Thymus (tissue), 11 donors: ENCODE measurements around the gene SNX32. TPM values are rescaled to one million over a fixed set of nuclear protein-coding genes. Genes with fewer than 3 reads are reported as not detected.
A peak's percentile ranks its signal among the peaks of the same experiment; 100 is the strongest.

ENCODE experiments used
- DNase-seq, 9 donors: peaks; one replicate each; pipeline ENCODE4 v3.0.0-alpha.2; 2013; ENCODE audit warnings: low spot score in 9 of 9, low read depth in 6 of 9, missing footprints in 1 of 9
- H3K27ac ChIP-seq, 2 donors: one replicate each; pipeline ENCODE4 v1.5.1; 2013; ENCODE audit warnings: control low read depth in 1 of 2, low read depth in 1 of 2, low read length in 1 of 2, mild to moderate bottlenecking in 1 of 2, moderate library complexity in 1 of 2
- H3K27me3 ChIP-seq, 2 donors: one replicate each; pipeline ENCODE4 v1.5.1; 2013; ENCODE audit warnings: low read length in 1 of 2; ENCODE audit not compliant: control insufficient read depth in 2 of 2, insufficient read depth in 1 of 2
- H3K36me3 ChIP-seq, 2 donors: one replicate each; pipeline ENCODE4 v1.5.1; 2013; ENCODE audit warnings: low read length in 1 of 2, mild to moderate bottlenecking in 1 of 2, moderate library complexity in 1 of 2; ENCODE audit not compliant: control insufficient read depth in 2 of 2, insufficient read depth in 2 of 2
- H3K4me1 ChIP-seq, 2 donors: one replicate each; pipeline ENCODE4 v1.5.1; 2013; ENCODE audit warnings: low read length in 2 of 2; ENCODE audit not compliant: control insufficient read depth in 2 of 2, insufficient read depth in 2 of 2
- H3K4me3 ChIP-seq, 2 donors: one replicate each; pipeline ENCODE4 v1.5.1; 2013; ENCODE audit warnings: low read length in 2 of 2, control low read depth in 1 of 2, mild to moderate bottlenecking in 1 of 2
- H3K9me3 ChIP-seq, 2 donors: one replicate each; pipeline ENCODE4 v1.5.1; 2013; ENCODE audit warnings: low read length in 1 of 2, mild to moderate bottlenecking in 1 of 2; ENCODE audit not compliant: control insufficient read depth in 2 of 2, insufficient read depth in 1 of 2
- WGBS: extraction: QIAGEN DNeasy Blood & Tissue Kit; methylation state at CpG from one replicate; pipeline ENCODE4 v1.1.7; 2013; 5-methylcytosine and 5-hydroxymethylcytosine counted together
- polyA plus RNA-seq: library from polyadenylated mRNA; stranded (reverse); fragments of 200-250 nt; gene quantifications from one replicate; pipeline ENCODE4 v1.2.3, GENCODE V29; 2013
- total RNA-seq: library from RNA; stranded (reverse); fragments of 120-200 nt; gene quantifications from one replicate; pipeline ENCODE4 v1.2.4, GENCODE V29; 2013
- donor health status: healthy.

Gene SNX32
- total and polyA plus RNA-seq, 2 donors: 0.38 to 1.1 TPM

GRCh38 chr11:65857500-65857852, 23.7 kb downstream of the SNX32 start:
- Histone ChIP-seq H3K9me3 (peaks cover 0 to 17% of the 10 kb centered on the region in 2 donors), H3K27ac (peak overlapping the region; percentile 93 to 99), H3K36me3 (peaks cover 50 to 54% of the 10 kb centered on the region in 2 donors), H3K27me3 (no peaks in the 10 kb centered on the region), H3K4me3 (peak overlapping the region; percentile 75 to 93), H3K4me1 (peaks cover 22 to 45% of the 10 kb centered on the region in 2 donors)
- peak in 6 of 9 donors; percentile 55 to 83 (median 64) for DNase-seq
- WGBS: 1% methylated on average over 49 of the region's 49 CpGs

DNA sequence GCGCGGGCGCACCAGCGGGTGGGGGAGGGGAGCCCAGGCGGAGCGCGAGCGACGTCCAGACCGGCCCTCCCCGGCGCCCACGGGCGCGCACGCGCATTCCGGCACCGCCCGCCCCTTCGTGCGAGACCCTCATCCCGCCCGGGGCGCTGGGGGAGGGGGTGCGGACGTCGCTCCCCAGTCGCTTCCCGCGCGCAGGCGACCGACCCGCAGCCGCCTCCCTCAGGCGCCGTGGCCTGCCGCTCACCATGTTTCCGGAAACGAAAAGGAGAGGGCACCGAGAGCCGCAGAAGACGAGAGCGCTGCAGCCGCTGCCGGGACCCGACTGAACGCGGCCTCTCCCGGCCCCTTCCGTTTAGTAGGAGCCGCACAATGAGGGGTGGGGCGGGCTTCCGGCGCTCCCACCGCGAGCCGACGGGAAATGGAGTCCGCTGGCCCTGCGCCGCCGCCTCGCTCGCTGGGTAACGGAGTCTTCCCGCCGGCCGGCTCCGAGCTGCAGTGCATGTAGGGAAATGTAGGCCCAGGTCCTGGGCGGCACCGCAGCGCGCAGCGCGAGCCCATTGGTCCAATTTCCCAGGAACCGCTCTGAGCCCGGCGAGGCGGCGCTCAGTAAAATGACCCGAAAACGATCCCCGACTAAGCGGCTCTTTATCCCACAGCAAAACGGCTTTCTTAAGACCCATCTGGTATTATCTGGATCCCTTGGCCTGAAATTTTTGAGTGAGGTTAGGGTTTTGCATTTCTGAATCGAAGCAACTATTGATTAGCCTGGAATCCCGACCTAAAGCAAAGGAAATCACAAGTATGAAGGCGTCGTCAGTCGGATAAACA, 24.3 kb downstream of the SNX32 start, which contains the start of gene CFL1:
TSS of gene CFL1 (minus strand) at position 328 of the 828 bp plus-strand sequence. CDS start at position 247, 81 bp downstream.
- peak within 1 kb of the TSS; percentile 75 to 93 for H3K4me3 ChIP-seq
- peaks cover 22 to 45% of the 10 kb centered on the region in 2 donors for H3K4me1 ChIP-seq
- no peaks in the 10 kb centered on the region for H3K27me3 ChIP-seq
- under 1% methylated on average over 92 of the region's 92 CpGs for WGBS
- peaks cover 0 to 11% of the 10 kb centered on the region in 2 donors for H3K9me3 ChIP-seq
- H3K36me3 ChIP-seq: peaks cover 50 to 54% of the 10 kb centered on the region in 2 donors
- peak within 1 kb of the TSS; percentile 97 to 99 for H3K27ac ChIP-seq
- DNase-seq: peak; percentile 87 to 98 (median 96)

DNA sequence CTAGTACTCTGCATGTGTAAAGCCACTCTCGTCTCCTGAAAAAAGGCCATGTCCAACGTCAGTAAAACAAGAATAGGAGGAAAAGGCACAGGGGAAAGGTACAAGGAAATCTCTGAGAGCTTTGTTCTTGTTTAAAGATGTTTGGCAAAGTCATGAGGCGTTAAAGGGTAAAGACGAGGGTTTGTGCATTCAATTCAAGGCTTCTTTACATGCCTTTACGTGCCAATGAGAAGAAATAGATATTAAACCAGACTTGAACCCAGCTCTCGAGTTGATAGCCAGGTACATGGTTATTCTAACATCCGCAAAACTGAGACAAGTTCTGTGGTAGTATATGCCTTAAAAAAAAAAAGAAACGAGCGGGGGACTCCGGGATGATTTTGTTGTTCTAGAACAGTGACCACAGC, 24.9 kb downstream of the SNX32 start:
- H3K4me1 ChIP-seq: peaks cover 22 to 45% of the 10 kb centered on the region in 2 donors
- H3K27me3 ChIP-seq: no peaks in the 10 kb centered on the region
- peak overlapping the region; percentile 97 to 99 for H3K27ac ChIP-seq
- H3K9me3 ChIP-seq: peaks cover 0 to 8% of the 10 kb centered on the region in 2 donors
- peak in 1 of 9 donors; percentile 29 for DNase-seq
- H3K4me3 ChIP-seq: peak overlapping the region; percentile 75 to 93
- H3K36me3 ChIP-seq: peaks cover 50 to 54% of the 10 kb centered on the region in 2 donors
- WGBS: under 1% methylated on average over 10 of the region's 10 CpGs

- peak; percentile 95 to 100 (median 98) for DNase-seq
- Histone ChIP-seq H3K9me3 (peaks cover 0 to 8% of the 10 kb centered on the region in 2 donors), H3K27ac (peak overlapping the region; percentile 97 to 99), H3K4me3 (peak overlapping the region; percentile 75 to 93), H3K27me3 (no peaks in the 10 kb centered on the region), H3K36me3 (peaks cover 50 to 54% of the 10 kb centered on the region in 2 donors), H3K4me1 (peaks cover 22 to 45% of the 10 kb centered on the region in 2 donors)
- under 1% methylated on average over 46 of the region's 46 CpGs for WGBS
Observed at GRCh38 chr11:65859095-65859811, 25.5 kb downstream of the SNX32 start.

- no peak for DNase-seq
- Histone ChIP-seq H3K27ac (peak overlapping the region; percentile 97 to 99), H3K36me3 (peaks cover 50 to 54% of the 10 kb centered on the region in 2 donors), H3K9me3 (peaks cover 0 to 8% of the 10 kb centered on the region in 2 donors), H3K4me3 (peak overlapping the region; percentile 75 to 93), H3K27me3 (no peaks in the 10 kb centered on the region), H3K4me1 (peaks cover 22 to 45% of the 10 kb centered on the region in 2 donors)
- under 1% methylated on average over 16 of the region's 16 CpGs for WGBS
Observed at GRCh38 chr11:65859812-65860277, 26.1 kb downstream of the SNX32 start.

DNA sequence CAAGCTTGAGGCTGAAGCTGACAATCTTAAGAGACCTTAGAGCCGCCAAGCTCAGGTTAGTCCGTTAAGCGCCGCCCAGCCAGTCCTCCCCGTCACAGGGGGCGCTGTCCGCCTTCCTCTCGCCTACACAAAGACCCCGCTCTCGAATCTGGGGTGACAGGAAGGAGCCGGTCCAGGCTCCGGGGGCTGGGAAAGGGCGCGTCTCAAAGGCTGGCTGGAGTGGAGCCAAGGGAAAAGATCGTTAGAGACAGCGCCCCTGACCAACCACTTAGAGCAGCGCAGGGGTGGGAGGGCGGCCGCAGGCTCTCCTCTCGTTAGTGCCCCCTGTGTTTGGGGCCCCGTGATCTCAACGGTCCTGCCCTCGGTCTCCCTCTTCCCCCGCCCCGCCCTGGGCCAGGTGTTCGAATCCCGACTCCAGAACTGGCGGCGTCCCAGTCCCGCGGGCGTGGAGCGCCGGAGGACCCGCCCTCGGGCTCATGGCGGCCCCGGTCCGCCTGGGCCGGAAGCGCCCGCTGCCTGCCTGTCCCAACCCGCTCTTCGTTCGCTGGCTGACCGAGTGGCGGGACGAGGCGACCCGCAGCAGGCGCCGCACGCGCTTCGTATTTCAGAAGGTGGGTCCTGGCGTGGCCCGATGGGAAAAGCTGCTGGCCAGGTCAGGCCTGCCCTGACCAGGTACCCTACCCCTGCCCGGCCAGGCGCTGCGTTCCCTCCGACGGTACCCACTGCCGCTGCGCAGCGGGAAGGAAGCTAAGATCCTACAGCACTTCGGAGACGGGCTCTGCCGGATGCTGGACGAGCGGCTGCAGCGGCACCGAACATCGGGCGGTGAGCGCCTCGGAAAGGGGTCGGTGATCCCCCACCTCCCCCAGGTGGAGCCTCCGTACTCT, 26.8 kb downstream of the SNX32 start, which contains the start of gene MUS81:
TSS of gene MUS81 (plus strand) at position 156 of the 887 bp plus-strand sequence. CDS start at position 477, 321 bp downstream.
- peaks cover 50 to 54% of the 10 kb centered on the region in 2 donors for H3K36me3 ChIP-seq
- peaks cover 18 to 43% of the 10 kb centered on the region in 2 donors for H3K4me1 ChIP-seq
- under 1% methylated on average over 78 of the region's 78 CpGs for WGBS
- peak; percentile 92 to 99 (median 96) for DNase-seq
- peaks cover 0 to 8% of the 10 kb centered on the region in 2 donors for H3K9me3 ChIP-seq
- peak within 1 kb of the TSS; percentile 97 to 99 for H3K27ac ChIP-seq
- H3K27me3 ChIP-seq: no peaks in the 10 kb centered on the region
- peak within 1 kb of the TSS; percentile 75 to 93 for H3K4me3 ChIP-seq

GRCh38 chr11:65861165-65861505, 27.4 kb downstream of the SNX32 start:
- H3K9me3 ChIP-seq: peaks cover 0 to 8% of the 10 kb centered on the region in 2 donors
- H3K27ac ChIP-seq: peak overlapping the region; percentile 97 to 99
- no peak for DNase-seq
- H3K27me3 ChIP-seq: no peaks in the 10 kb centered on the region
- H3K36me3 ChIP-seq: peaks cover 50 to 54% of the 10 kb centered on the region in 2 donors
- H3K4me3 ChIP-seq: peak overlapping the region; percentile 75 to 93
- 23% methylated on average over 14 of the region's 14 CpGs for WGBS
- peaks cover 15 to 37% of the 10 kb centered on the region in 2 donors for H3K4me1 ChIP-seq

DNA sequence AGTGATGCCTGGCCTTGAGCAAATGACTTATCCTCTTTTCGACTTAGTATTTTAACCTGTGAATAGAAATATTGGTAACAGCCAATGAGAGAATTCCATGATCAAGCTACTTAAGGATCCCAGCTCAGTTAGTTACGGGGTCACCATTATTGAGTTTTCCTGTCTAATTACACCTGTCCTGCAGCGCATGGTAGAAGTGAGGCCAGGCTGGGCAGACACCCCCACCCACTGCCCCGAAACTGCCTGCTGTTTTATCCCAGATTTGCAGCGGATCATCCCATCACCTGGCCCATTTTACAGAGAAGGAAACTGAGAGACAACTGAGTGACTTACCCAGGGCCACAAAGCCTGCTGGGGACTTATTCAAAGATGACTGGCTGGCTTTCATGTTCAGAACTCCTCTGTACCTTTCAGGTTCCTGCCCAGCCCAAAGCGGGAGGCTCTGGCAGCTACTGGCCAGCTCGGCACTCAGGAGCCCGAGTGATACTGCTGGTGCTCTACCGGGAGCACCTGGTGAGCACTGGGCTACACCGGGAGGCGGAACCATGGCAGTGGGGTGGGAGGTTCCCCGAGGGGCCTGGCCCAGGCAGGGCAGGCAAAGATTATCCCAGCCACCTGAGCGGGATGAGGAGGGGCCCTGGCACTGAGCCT, 27.9 kb downstream of the SNX32 start:
- Histone ChIP-seq H3K4me1 (peaks cover 10 to 32% of the 10 kb centered on the region in 2 donors), H3K27ac (no peak overlapping the region), H3K9me3 (peaks cover 0 to 8% of the 10 kb centered on the region in 2 donors), H3K27me3 (no peaks in the 10 kb centered on the region), H3K4me3 (peak overlapping the region; percentile 75 to 93), H3K36me3 (peaks cover 50 to 54% of the 10 kb centered on the region in 2 donors)
- 96% methylated on average over 13 of the region's 13 CpGs for WGBS
- no peak for DNase-seq
